ENCODE results near the gene ME2.
"Not testable (repeated sequence)": the region's sequence is repeated elsewhere in the genome, so short reads cannot be mapped to it uniquely, and the experiment has no call there.

ME2 gene

DNA sequence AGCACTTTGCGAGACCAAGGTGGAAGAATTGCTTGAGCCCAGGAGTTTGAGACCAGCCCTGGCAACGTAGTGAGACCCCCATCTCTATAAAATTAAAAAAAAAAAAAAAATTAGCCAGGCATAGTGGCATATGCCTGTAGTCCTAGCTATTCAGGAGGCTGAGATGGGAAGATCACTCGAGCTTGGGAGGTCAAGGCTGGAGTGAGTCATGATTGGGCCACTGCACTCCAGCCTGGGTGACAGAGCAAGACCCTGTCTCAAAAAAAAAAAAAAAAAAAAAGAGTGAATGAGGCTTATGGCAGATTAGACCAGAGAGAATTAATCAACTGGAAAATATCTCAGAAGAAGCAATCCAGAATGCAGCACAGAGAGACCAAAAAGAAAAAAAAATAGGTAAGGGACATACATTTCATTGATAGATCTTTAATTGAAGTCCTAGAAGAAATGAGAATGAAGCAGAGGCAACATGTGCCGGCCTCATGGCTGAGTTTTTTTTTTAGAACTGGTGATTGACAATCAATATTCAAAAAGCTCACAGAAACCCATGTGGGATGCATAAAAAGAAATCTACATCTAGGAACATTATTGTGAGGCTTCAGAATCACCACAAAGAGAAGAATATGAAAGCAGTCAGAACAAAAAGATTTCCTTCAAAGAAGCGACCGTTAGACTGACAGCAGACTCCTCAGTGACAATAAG is 56.7 kb downstream of the ME2 start:
- TF ChIP-seq, protein P1, sequence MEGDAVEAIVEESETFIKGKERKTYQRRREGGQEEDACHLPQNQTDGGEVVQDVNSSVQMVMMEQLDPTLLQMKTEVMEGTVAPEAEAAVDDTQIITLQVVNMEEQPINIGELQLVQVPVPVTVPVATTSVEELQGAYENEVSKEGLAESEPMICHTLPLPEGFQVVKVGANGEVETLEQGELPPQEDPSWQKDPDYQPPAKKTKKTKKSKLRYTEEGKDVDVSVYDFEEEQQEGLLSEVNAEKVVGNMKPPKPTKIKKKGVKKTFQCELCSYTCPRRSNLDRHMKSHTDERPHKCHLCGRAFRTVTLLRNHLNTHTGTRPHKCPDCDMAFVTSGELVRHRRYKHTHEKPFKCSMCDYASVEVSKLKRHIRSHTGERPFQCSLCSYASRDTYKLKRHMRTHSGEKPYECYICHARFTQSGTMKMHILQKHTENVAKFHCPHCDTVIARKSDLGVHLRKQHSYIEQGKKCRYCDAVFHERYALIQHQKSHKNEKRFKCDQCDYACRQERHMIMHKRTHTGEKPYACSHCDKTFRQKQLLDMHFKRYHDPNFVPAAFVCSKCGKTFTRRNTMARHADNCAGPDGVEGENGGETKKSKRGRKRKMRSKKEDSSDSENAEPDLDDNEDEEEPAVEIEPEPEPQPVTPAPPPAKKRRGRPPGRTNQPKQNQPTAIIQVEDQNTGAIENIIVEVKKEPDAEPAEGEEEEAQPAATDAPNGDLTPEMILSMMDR (IDR thresholded peaks at IDR 0.05; ENCODE audit: control insufficient read depth, extremely low read depth, insufficient read depth) = no peak
- no peak overlapping the region for H3K4me3 ChIP-seq (ENCODE audit: low read depth, low read length)
- no peak for DNase-seq (ENCODE audit: low read depth)

DNA sequence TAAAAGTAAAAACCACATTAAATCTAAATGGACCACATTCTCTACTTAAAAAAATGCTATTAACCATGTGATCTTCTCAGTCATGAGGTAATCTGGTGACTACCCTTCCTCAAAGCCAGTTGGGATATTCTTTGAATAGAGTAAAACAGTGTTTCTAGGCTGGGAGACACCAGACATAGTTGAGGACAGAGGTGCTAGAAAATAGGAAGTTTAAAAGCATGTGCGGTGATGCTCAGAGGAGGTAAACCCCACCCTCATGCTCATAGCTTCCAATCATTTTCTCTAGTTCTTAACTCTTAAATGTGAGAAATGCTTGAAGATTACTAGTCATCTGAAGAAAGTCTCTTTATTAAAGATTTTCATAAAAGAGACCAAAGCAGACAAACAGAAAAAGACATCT is 58.3 kb downstream of the ME2 start:
- no peak overlapping the region for H3K4me3 ChIP-seq (ENCODE audit: low read depth, low read length)
- DNase-seq (ENCODE audit: low read depth) = no peak
- TF ChIP-seq, protein P1 (IDR thresholded peaks at IDR 0.05; ENCODE audit: control insufficient read depth, extremely low read depth, insufficient read depth) = no peak

DNA sequence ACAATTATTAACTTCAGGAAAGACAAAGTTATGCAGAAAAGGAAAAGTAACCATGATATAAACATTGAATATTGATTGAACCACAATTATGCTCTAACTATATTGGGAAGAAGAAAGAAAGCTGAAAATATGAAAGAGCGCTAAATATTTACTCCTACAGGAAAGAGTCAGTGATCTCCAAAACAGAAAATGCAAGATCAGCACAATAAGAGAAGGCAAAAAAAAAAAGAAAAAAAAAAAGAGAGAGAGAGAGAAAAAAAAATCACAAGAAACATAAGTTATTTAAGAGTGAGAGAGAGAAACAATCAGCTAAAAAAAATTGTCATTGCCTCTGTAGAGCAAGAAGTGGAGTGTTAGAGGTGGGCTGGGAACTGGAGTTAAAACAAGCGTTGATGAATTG is 60.0 kb downstream of the ME2 start:
- TF ChIP-seq, protein P1 (IDR thresholded peaks at IDR 0.05; ENCODE audit: control insufficient read depth, extremely low read depth, insufficient read depth) = no peak
- no peak for DNase-seq (ENCODE audit: low read depth)
- H3K4me3 ChIP-seq (ENCODE audit: low read depth, low read length) = no peak overlapping the region

DNA sequence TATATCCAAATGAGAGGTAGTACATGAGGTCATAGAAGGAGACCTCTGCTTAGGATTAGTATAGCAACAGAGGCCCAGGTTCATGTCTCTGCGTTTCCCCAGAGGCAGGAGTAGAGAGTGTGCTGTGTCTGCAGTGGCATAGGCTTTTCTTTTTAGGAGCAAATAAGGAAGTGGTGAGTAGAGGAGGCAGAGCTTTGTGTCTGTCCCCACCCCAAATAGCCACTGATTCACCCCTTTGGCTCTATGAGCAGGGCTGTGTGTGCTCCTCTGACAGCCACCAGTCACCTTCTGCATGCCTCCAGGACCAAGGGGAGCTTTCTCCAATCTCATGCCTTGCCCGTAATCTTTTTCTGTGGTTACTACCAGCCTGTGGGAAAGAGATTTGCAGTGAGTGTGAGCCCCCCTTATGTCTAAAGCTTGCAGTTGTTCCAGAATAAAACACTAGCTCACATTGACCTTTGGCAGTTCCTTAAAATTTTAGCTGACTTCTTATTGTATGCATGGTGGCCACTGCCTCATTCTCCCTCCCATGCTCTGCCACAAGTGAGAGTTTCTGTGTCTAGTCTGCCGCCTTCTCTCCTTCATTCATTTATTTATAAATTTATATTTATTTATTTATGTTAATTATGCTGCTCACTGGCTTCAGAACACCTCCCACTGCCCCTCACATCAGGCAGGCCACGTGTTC is 65.5 kb downstream of the ME2 start:
- TF ChIP-seq, protein P1 (IDR thresholded peaks at IDR 0.05; ENCODE audit: control insufficient read depth, extremely low read depth, insufficient read depth) = no peak
- H3K4me3 ChIP-seq (ENCODE audit: low read depth, low read length) = no peak overlapping the region
- DNase-seq (ENCODE audit: low read depth) = no peak

DNA sequence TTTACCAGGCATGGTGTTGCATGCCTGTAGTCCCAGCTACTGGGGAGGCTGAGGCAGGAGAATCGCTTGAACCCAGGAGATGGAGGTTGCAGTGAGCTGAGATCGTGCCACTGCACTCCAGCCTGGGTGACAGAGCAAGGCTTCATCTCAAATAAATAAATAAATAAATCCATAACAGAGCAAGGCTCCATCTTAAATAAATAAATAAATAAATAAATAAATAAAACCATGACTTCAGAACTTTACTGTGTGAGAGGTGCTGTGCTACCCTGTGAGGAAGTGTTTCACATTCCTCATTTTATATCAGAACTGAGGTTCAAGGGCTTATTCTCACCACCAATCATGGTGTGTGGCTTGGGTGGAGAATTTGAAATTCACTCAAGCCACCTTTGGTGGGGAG is 67.0 kb downstream of the ME2 start:
- H3K4me3 ChIP-seq (ENCODE audit: low read depth, low read length); DNase-seq (ENCODE audit: low read depth): not testable (repeated sequence)

DNA sequence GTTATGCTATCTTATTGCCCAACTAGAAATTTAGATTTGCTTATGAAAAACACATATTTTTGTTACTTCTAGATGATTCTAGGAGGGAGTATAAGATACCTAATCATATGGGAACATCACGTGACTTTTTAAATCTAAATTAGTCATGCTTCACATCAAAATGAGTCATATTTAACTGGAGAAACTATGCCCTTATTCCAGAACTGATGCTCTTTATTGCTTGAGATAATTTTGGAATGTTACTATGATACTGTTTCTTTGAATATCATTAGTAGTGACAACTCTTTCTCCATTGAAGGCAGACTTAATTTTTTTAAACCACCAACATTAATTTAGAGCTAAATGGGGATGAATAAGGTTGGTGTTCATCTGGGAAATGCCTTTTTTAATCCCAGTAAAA is 69.0 kb downstream of the ME2 start:
- DNase-seq (ENCODE audit: low read depth) = no peak
- TF ChIP-seq, protein P1 (IDR thresholded peaks at IDR 0.05; ENCODE audit: control insufficient read depth, extremely low read depth, insufficient read depth) = no peak
- H3K4me3 ChIP-seq (ENCODE audit: low read depth, low read length) = no peak overlapping the region

DNA sequence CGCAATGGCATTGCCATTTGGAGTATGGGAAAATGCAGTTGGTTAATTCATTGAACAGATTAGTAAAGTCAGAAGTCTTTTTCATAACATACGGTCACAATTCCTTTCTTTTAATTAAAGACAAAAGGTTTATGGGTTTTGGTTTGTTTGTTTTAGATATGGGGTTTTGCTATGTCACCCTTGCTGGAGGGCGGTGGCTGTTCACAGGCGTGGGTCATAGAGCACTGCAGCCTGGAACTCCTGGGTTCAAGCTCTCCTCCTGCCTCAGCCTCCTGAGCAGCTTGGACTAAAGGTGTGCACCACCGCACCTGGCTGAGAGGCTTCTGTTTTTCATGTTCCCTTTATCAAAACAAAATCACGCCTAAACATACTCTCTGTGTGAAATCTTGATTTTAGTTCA is 70.3 kb downstream of the ME2 start:
- no peak for DNase-seq (ENCODE audit: low read depth)
- TF ChIP-seq, protein P1 (IDR thresholded peaks at IDR 0.05; ENCODE audit: control insufficient read depth, extremely low read depth, insufficient read depth) = no peak
- no peak overlapping the region for H3K4me3 ChIP-seq (ENCODE audit: low read depth, low read length)
